Keratinocyte (primary cell): ENCODE data around the gene USP8. TPM values are rescaled to one million over a fixed set of nuclear protein-coding genes. Genes with fewer than 3 reads are reported as not detected.

Source experiments
- DNase-seq: peaks from one replicate; pipeline ENCODE4 v3.0.0-alpha.2; 2011; ENCODE audit warnings: low read depth, missing footprints, low spot score
- FAIRE-seq: peaks from 2 replicates; lab custom pipeline; 2011; peaks lifted over from hg19 to GRCh38; lab: Jason Lieb, UNC
- H2AFZ ChIP-seq: 2 replicates; pipeline ENCODE4 v1.6.0; 2012; ENCODE audit warnings: low read length, control low read depth, inconsistent platforms; ENCODE audit not compliant: control insufficient read depth
- H3K27ac ChIP-seq: 2 replicates; pipeline ENCODE4 v1.5.1; 2011; ENCODE audit warnings: low read length; ENCODE audit not compliant: control insufficient read depth, insufficient read depth
- H3K27me3 ChIP-seq: 3 replicates; pipeline ENCODE4 v1.6.0; 2011; ENCODE audit warnings: low read length; ENCODE audit not compliant: control insufficient read depth, insufficient read depth; ENCODE audit errors: extremely low read depth
- H3K36me3 ChIP-seq, 2 experiments: 2 replicates in 1 of 2; 3 replicates in 1 of 2; pipeline ENCODE4 v1.5.1; 2011; ENCODE audit warnings: low read length in 2 of 2, mild to moderate bottlenecking in 1 of 2; ENCODE audit not compliant: control insufficient read depth in 2 of 2, insufficient read depth in 2 of 2; ENCODE audit errors: extremely low read depth in 1 of 2
- H3K4me1 ChIP-seq: 3 replicates; pipeline ENCODE4 v1.5.1; 2011; ENCODE audit warnings: low read length; ENCODE audit not compliant: control insufficient read depth, insufficient read depth; ENCODE audit errors: extremely low read depth
- H3K4me2 ChIP-seq: 3 replicates; pipeline ENCODE4 v1.6.0; 2011; ENCODE audit warnings: low read depth, low read length; ENCODE audit not compliant: control insufficient read depth, insufficient read depth; ENCODE audit errors: extremely low read depth
- H3K4me3 ChIP-seq, 3 experiments: fragments of 200-600 bp in 1 of 3; sonication (generic) in 1 of 3; 2 replicates in 2 of 3; 3 replicates in 1 of 3; pipeline ENCODE4 v1.5.1; 2011 to 2016; ENCODE audit warnings: low read length in 3 of 3, mild to moderate bottlenecking in 3 of 3, control low read depth in 2 of 3, inconsistent platforms in 1 of 3, low read depth in 1 of 3, mixed read lengths in 1 of 3, mixed run types in 1 of 3, moderate library complexity in 1 of 3; ENCODE audit not compliant: control insufficient read depth in 2 of 3, insufficient read depth in 2 of 3; ENCODE audit errors: extremely low read depth in 1 of 3
- H3K79me2 ChIP-seq: 2 replicates; pipeline ENCODE4 v1.6.0; 2012; ENCODE audit warnings: low read length; ENCODE audit not compliant: control insufficient read depth, insufficient read depth
- H3K9ac ChIP-seq: 3 replicates; pipeline ENCODE4 v1.6.0; 2011; ENCODE audit warnings: low read length; ENCODE audit not compliant: control insufficient read depth, insufficient read depth; ENCODE audit errors: extremely low read depth
- H3K9me1 ChIP-seq: 3 replicates; pipeline ENCODE4 v1.6.0; 2011; ENCODE audit warnings: low read length; ENCODE audit not compliant: control insufficient read depth, insufficient read depth; ENCODE audit errors: extremely low read depth
- H3K9me3 ChIP-seq: 2 replicates; pipeline ENCODE4 v1.5.1; 2012; ENCODE audit warnings: low read depth, low read length; ENCODE audit not compliant: control insufficient read depth
- H4K20me1 ChIP-seq: 3 replicates; pipeline ENCODE4 v1.6.0; 2011; ENCODE audit warnings: low read length; ENCODE audit not compliant: control insufficient read depth, insufficient read depth; ENCODE audit errors: extremely low read depth
- CTCF ChIP-seq, 3 experiments: IDR thresholded peaks in 1 of 3; conservative IDR thresholded peaks in 1 of 3; optimal IDR thresholded peaks in 1 of 3; 2 replicates in 2 of 3; 3 replicates in 1 of 3; pipeline versions ENCODE3 to v1.5.1; 2011; ENCODE audit warnings: low read length in 3 of 3, mild to moderate bottlenecking in 3 of 3, moderate library complexity in 2 of 3, control low read depth in 1 of 3, inconsistent platforms in 1 of 3; ENCODE audit not compliant: insufficient read depth in 2 of 3; ENCODE audit errors: extremely low read depth in 1 of 3
- EZH2 ChIP-seq: IDR thresholded peaks from one replicate; pipeline ENCODE4 v1.6.1; 2012; ENCODE audit warnings: inconsistent platforms, mild to moderate bottlenecking, low read length, moderate library complexity
- dilution Hi-C: fragments of 300-500 bp; cut with MboI; formaldehyde crosslinking; loops from one replicate; pipeline ENCODE4 v1.7.0; 2020; ENCODE audit warnings: low sequenced_read_pairs; ENCODE audit not compliant: extremely low pct_ligation_motif_present
- polyA plus RNA-seq, 5 experiments: library from polyadenylated mRNA; depleted of rRNA in 3 of 5; stranded (reverse) in 3 of 5; stranded (forward) in 1 of 5; unstranded in 1 of 5; fragments of >200 nt; gene quantifications; 1 replicate in 1 of 5; 2 replicates in 3 of 5; 3 replicates in 1 of 5; pipeline versions ENCODE4 v1.2.1 to v1.2.3, GENCODE V29; 2011 to 2012; ENCODE audit warnings: missing spikeins in 2 of 5, low read depth in 1 of 5, low replicate concordance in 1 of 5
- small RNA-seq, 3 experiments: library from RNA; depleted of rRNA; stranded (forward); fragments of <200 nt; gene quantifications; one replicate each; pipeline ENCODE3, GENCODE V24; 2012; ENCODE audit warnings: low read depth in 3 of 3, low replicate concordance in 1 of 3; ENCODE audit not compliant: insufficient read length in 3 of 3

Gene USP8
- polyA plus RNA-seq, 1 donor (not counting 4 experiments of a cell fraction or from before 2014, with no cell fraction given), result 47.4 TPM

- Histone ChIP-seq H3K9me3 (no peaks in the 10 kb centered on the region), H3K4me1 (peaks cover 10% of the 10 kb centered on the region), H3K4me2 (no peak overlapping the region), H3K9ac (no peak overlapping the region), H3K79me2 (no peaks in the 10 kb centered on the region), H3K4me3 (no peak overlapping the region), H3K9me1 (no peaks in the 10 kb centered on the region), H3K27ac (no peak overlapping the region), H3K36me3 (peaks cover 8 to 9% of the 10 kb centered on the region in 2 experiments), H3K27me3 (no peaks in the 10 kb centered on the region), H2AFZ (no peak overlapping the region), H4K20me1 (no peaks in the 10 kb centered on the region)
- TF ChIP-seq CTCF (optimal IDR thresholded peaks at IDR 0.05 in 1 of 3, IDR thresholded peaks at IDR 0.05 in 1 of 3, conservative IDR thresholded peaks at IDR 0.05 in 1 of 3; ENCODE audit: extremely low read depth in 1 of 3, insufficient read depth in 2 of 3, low read length in 3 of 3) (no peak), EZH2 (no peak)
- FAIRE-seq, result peak; percentile 36
- dilution Hi-C loops, result no loop called here
- no peak for DNase-seq
Observed at GRCh38 chr15:50562735-50563640, 138.8 kb downstream of the USP8 start.

- Histone ChIP-seq H2AFZ (no peak overlapping the region), H3K9me3 (no peaks in the 10 kb centered on the region), H4K20me1 (no peaks in the 10 kb centered on the region), H3K9me1 (no peaks in the 10 kb centered on the region), H3K36me3 (peaks cover 9 to 10% of the 10 kb centered on the region in 2 experiments), H3K27ac (no peak overlapping the region), H3K9ac (no peak overlapping the region), H3K4me2 (no peak overlapping the region), H3K4me3 (no peak overlapping the region), H3K79me2 (no peaks in the 10 kb centered on the region), H3K27me3 (no peaks in the 10 kb centered on the region), H3K4me1 (peaks cover 10% of the 10 kb centered on the region)
- dilution Hi-C loops, result no loop called here
- no peak for FAIRE-seq
- no peak for DNase-seq
- no peak for TF ChIP-seq CTCF (optimal IDR thresholded peaks at IDR 0.05 in 1 of 3, IDR thresholded peaks at IDR 0.05 in 1 of 3, conservative IDR thresholded peaks at IDR 0.05 in 1 of 3; ENCODE audit: extremely low read depth in 1 of 3, insufficient read depth in 2 of 3, low read length in 3 of 3)
- TF ChIP-seq EZH2, result no peak
Observed at GRCh38 chr15:50563756-50564155, 139.6 kb downstream of the USP8 start.

Small RNA genes lying within 50 kb of the gene (small RNA-seq; reads per million reads assigned to genes)
- gene RNA5SP395, result 0.07 to 4.0 (median 0.25) reads per million in 3 experiments

Other genes starting within 250 kb of the USP8 start
- 0.15 to 0.34 TPM (median 0.31 TPM) in 3 replicates for gene SLC27A2, start 242.2 kb upstream of the USP8 start, polyA plus RNA-seq
- gene HDC, start 158.7 kb upstream of the USP8 start, polyA plus RNA-seq, result not detected in 3 replicates
- 16.3 to 23.3 TPM (median 21.1 TPM) in 3 replicates for gene GABPB1, start 69.2 kb upstream of the USP8 start, polyA plus RNA-seq
- gene USP50, start 122.3 kb downstream of the USP8 start, polyA plus RNA-seq, result 0.12 TPM in 1 of 3 replicates, not detected in the others